PC-3 (cell line): ENCODE results near the gene MIDN. TPM values are rescaled to one million over a fixed set of nuclear protein-coding genes. Genes with fewer than 3 reads are reported as not detected.

Source experiments
- ATAC-seq: fragments of 200-7000 bp; cut with Tn5 transposase; 2 replicates; pipeline ENCODE4 v1.9.1; 2020; ENCODE audit warnings: mild to moderate bottlenecking, moderate library complexity
- BruUV-seq: library from RNA; stranded (reverse); fragments of 400-500 nt; replicated peaks from 2 replicates; lab custom pipeline; 2021; lab: Mats Ljungman, UMichigan
- CTCF ChIA-PET: fragments of 300-600 bp; sonication (Branson Sonifier 250); formaldehyde crosslinking; loops from one replicate; lab custom pipeline; 2022; ENCODE audit warnings: antibody characterized with exemption; lab: Charles Lee
- POLR2A ChIA-PET: fragments of 300-600 bp; sonication (Branson Sonifier 250); formaldehyde crosslinking; loops from one replicate; lab custom pipeline; 2022; ENCODE audit warnings: antibody characterized with exemption; ENCODE audit not compliant: unreplicated experiment; lab: Charles Lee
- DNase-seq: peaks from one replicate; pipeline ENCODE4 v3.0.0-alpha.2; 2015
- H2AFZ ChIP-seq: fragments of 300-600 bp; sonication (generic); 2 replicates; pipeline ENCODE4 v1.6.0; 2016; ENCODE audit warnings: antibody characterized with exemption, low read length
- H3F3A ChIP-seq: fragments of 300-600 bp; sonication (generic); one replicate; pipeline ENCODE4 v1.6.0; 2017; ENCODE audit warnings: antibody characterized with exemption, low read length, control low read depth, mild to moderate bottlenecking; ENCODE audit not compliant: unreplicated experiment
- H3K27ac ChIP-seq: fragments of 300-600 bp; sonication (generic); 2 replicates; pipeline ENCODE4 v1.5.1; 2016; ENCODE audit warnings: mild to moderate bottlenecking, low read length
- H3K27me3 ChIP-seq: fragments of 300-600 bp; sonication (generic); 2 replicates; pipeline ENCODE4 v1.6.1; 2016; ENCODE audit warnings: low read length, mixed read lengths
- H3K36me3 ChIP-seq: fragments of 300-600 bp; sonication (generic); 2 replicates; pipeline ENCODE4 v1.6.1; 2016; ENCODE audit warnings: low read depth, mixed run types, low read length, mixed read lengths
- H3K4me1 ChIP-seq: fragments of 300-600 bp; sonication (generic); 2 replicates; pipeline ENCODE4 v1.5.1; 2016; ENCODE audit warnings: low read length; ENCODE audit not compliant: insufficient read depth
- H3K4me2 ChIP-seq: fragments of 300-600 bp; sonication (generic); 2 replicates; pipeline ENCODE4 v1.6.0; 2016; ENCODE audit warnings: low read length
- H3K4me3 ChIP-seq: fragments of 300-600 bp; sonication (generic); 2 replicates; pipeline ENCODE4 v1.5.1; 2016; ENCODE audit warnings: mild to moderate bottlenecking, low read length, mixed read lengths
- H3K79me2 ChIP-seq: fragments of 300-600 bp; sonication (generic); 2 replicates; pipeline ENCODE4 v1.6.1; 2017; ENCODE audit warnings: low read length, mixed read lengths
- H3K9ac ChIP-seq: fragments of 300-600 bp; sonication (generic); 2 replicates; pipeline ENCODE4 v1.6.0; 2016; ENCODE audit warnings: mild to moderate bottlenecking, low read length
- H3K9me2 ChIP-seq: fragments of 300-600 bp; sonication (generic); replicated peaks from 2 replicates; pipeline ENCODE4 v1.6.1; 2016; ENCODE audit warnings: mixed run types, low read length, mixed read lengths
- H3K9me3 ChIP-seq: fragments of 300-600 bp; sonication (generic); 2 replicates; pipeline ENCODE4 v1.6.1; 2016; ENCODE audit warnings: low read length, mixed read lengths
- H4K20me1 ChIP-seq: fragments of 300-600 bp; sonication (generic); 2 replicates; pipeline ENCODE4 v1.6.1; 2016; ENCODE audit warnings: low read length, mixed read lengths
- CTCF ChIP-seq: fragments of 300-600 bp; sonication (generic); conservative IDR thresholded peaks from 2 replicates; pipeline ENCODE4 v1.5.1; 2017; ENCODE audit warnings: antibody characterized with exemption, low read depth, mild to moderate bottlenecking, low read length
- EZH2 ChIP-seq: fragments of 300-600 bp; sonication (generic); IDR thresholded peaks from one replicate; pipeline ENCODE4 v1.6.1; 2017; ENCODE audit warnings: antibody characterized with exemption, mild to moderate bottlenecking, low read length; ENCODE audit not compliant: unreplicated experiment
- EZH2phosphoT487 ChIP-seq: fragments of 300-600 bp; sonication (generic); IDR thresholded peaks from 2 replicates; pipeline ENCODE4 v1.6.1; 2018; ENCODE audit warnings: mild to moderate bottlenecking, antibody characterized with exemption, low read length, borderline replicate concordance
- intact Hi-C: fragments of 100-400 bp; cut with micrococcal nuclease; formaldehyde crosslinking; loops from 2 replicates; pipeline ENCODE4 v1.9.0; 2023
- total RNA-seq: library from RNA; depleted of rRNA; stranded (reverse); fragments of >200 nt; gene quantifications from 2 replicates; pipeline ENCODE4 v1.2.3, GENCODE V29; 2014

Gene MIDN
- total RNA-seq, 1 experiment from 2014 or later, result 17.3 TPM

GRCh38 chr19:1241417-1242095, 6.8 kb upstream of the MIDN start, which contains the start of gene ATP5F1D:
Gene ATP5F1D (plus strand): TSS chr19:1241751. CDS start chr19:1241851, 100 bp downstream.
- BruUV-seq, result no TSS peak
- no peaks in the 10 kb centered on the region for H4K20me1 ChIP-seq
- peak within 1 kb of the TSS; percentile 26 for H3K27ac ChIP-seq
- peak within 1 kb of the TSS; percentile 86 for H3K4me3 ChIP-seq
- no peaks in the 10 kb centered on the region for H3K9me3 ChIP-seq
- H3K9me2 ChIP-seq, result no peaks in the 10 kb centered on the region
- POLR2A ChIA-PET, result no interaction called here
- no peaks in the 10 kb centered on the region for H3K36me3 ChIP-seq
- intact Hi-C loops, result no loop called here
- DNase-seq (peak; percentile 92), ATAC-seq (peak; percentile 58)
- no peak for TF ChIP-seq CTCF
- TF ChIP-seq EZH2phosphoT487, result no peak
- TF ChIP-seq EZH2, result no peak
- H3K4me1 ChIP-seq, result peaks cover 28% of the 10 kb centered on the region
- H3K9ac ChIP-seq, result peak within 1 kb of the TSS; percentile 93
- peaks cover 44% of the 10 kb centered on the region for H3K79me2 ChIP-seq
- H3K4me2 ChIP-seq, result peak within 1 kb of the TSS; percentile 84
- peak within 1 kb of the TSS; percentile 63 for H2AFZ ChIP-seq
- H3K27me3 ChIP-seq, result no peaks in the 10 kb centered on the region
- CTCF ChIA-PET, result interaction anchor here (0.6 kb wide), 1 partner anchor 16 kb away, joined by 5 read pairs; no protein-coding TSS in a partner anchor
- no peaks in the 10 kb centered on the region for H3F3A ChIP-seq

- POLR2A ChIA-PET, result interaction anchor here (1.8 kb wide), 1 partner anchor 25 kb away, joined by 6 read pairs; no protein-coding TSS in a partner anchor
- Histone ChIP-seq H3K4me3 (peak overlapping the region; percentile 86), H3K36me3 (no peaks in the 10 kb centered on the region), H3K9me3 (no peaks in the 10 kb centered on the region), H3K79me2 (peaks cover 44% of the 10 kb centered on the region), H3K4me2 (peak overlapping the region; percentile 84), H2AFZ (no peak overlapping the region), H3K9ac (no peak overlapping the region), H3K9me2 (no peaks in the 10 kb centered on the region), H3K27ac (no peak overlapping the region), H3K27me3 (no peaks in the 10 kb centered on the region), H4K20me1 (no peaks in the 10 kb centered on the region), H3K4me1 (peaks cover 37% of the 10 kb centered on the region), H3F3A (no peaks in the 10 kb centered on the region)
- intact Hi-C loops, result loop anchor here (1.0 kb wide), 1 partner anchor 22 kb away; no protein-coding TSS in a partner anchor
- CTCF ChIA-PET, result interaction anchor here (0.5 to 2.6 kb wide), 9 partner anchors 18 to 1024 kb away, joined by 3 to 124 read pairs (median 5); partner anchors contain the start of genes CIRBP and FAM174C
- ATAC-seq, result peak; percentile 27
- TF ChIP-seq EZH2 (no peak), CTCF (peak; percentile 87)
- DNase-seq, result peak; percentile 72
- no TSS peak for BruUV-seq
These were observed 4.4 kb upstream of the MIDN start for GRCh38 chr19:1243768-1244692.
